Measurements from ENCODE around the gene PKN3. TPM values are rescaled to one million over a fixed set of nuclear protein-coding genes. Genes with fewer than 3 reads are reported as not detected.

PKN3 gene
- total and polyA plus RNA-seq, 2 of the 13 experiments (the other 11 are each of a cell fraction or from before 2014, with no cell fraction given), result 10.5 to 13.2 TPM

GRCh38 chr9:128765499-128765898, 63.2 kb downstream of the PKN3 start (continued):
- TF ChIP-seq PATZ1 (CRISPR knock-in tag; IDR thresholded peaks at IDR 0.05), result peak; percentile 58
- TF ChIP-seq, protein P1, sequence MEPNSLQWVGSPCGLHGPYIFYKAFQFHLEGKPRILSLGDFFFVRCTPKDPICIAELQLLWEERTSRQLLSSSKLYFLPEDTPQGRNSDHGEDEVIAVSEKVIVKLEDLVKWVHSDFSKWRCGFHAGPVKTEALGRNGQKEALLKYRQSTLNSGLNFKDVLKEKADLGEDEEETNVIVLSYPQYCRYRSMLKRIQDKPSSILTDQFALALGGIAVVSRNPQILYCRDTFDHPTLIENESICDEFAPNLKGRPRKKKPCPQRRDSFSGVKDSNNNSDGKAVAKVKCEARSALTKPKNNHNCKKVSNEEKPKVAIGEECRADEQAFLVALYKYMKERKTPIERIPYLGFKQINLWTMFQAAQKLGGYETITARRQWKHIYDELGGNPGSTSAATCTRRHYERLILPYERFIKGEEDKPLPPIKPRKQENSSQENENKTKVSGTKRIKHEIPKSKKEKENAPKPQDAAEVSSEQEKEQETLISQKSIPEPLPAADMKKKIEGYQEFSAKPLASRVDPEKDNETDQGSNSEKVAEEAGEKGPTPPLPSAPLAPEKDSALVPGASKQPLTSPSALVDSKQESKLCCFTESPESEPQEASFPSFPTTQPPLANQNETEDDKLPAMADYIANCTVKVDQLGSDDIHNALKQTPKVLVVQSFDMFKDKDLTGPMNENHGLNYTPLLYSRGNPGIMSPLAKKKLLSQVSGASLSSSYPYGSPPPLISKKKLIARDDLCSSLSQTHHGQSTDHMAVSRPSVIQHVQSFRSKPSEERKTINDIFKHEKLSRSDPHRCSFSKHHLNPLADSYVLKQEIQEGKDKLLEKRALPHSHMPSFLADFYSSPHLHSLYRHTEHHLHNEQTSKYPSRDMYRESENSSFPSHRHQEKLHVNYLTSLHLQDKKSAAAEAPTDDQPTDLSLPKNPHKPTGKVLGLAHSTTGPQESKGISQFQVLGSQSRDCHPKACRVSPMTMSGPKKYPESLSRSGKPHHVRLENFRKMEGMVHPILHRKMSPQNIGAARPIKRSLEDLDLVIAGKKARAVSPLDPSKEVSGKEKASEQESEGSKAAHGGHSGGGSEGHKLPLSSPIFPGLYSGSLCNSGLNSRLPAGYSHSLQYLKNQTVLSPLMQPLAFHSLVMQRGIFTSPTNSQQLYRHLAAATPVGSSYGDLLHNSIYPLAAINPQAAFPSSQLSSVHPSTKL (CRISPR knock-in tag; IDR thresholded peaks at IDR 0.05), result 0 out of 2 replicates have a peak, but pooled peaks have one; percentile 21
- TF ChIP-seq RFX1 (IDR thresholded peaks at IDR 0.05), result no peak
- no peak for TF ChIP-seq SMAD3 (CRISPR knock-in tag; IDR thresholded peaks at IDR 0.05)

DNA sequence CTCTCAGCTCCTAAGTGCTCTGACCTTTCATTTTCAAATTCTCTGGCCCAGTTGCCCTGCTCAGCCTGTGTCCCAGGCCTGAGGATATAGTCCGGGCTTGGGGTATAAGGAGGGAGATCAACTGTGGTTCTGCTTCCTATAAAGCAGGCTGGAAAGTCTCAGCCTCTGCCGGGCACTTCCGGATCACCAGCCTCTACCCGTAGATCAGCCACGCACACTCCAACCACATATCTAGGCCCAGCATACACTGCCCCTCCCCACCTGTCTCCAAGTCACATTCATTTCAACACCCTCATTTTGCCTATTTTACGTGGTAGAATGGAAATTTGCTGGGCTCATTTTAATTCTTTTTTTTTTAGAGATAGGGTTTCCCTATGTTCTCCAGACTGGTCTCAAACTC, 66.3 kb downstream of the PKN3 start:
- H3K36me3 ChIP-seq (replicated peaks in 1 of 2; ENCODE audit: control insufficient read depth in 1 of 2, insufficient read depth in 2 of 2, low read length in 2 of 2), result no peaks in the 10 kb centered on the region
- no peaks in the 10 kb centered on the region for H4K20me1 ChIP-seq (ENCODE audit: insufficient read depth, low read length)
- DNase-seq (ENCODE audit: low spot score) (no peak), FAIRE-seq (no peak), ATAC-seq (no peak)
- BruUV-seq (replicated peaks), result no TSS peak
- in situ Hi-C loops (cut with HindIII; ENCODE audit: extremely low pct_ligation_motif_present, low pct_unique_long_range_greater_than_20kb), result no loop called here
- H3K4me2 ChIP-seq (ENCODE audit: low read depth, low read length), result no peak overlapping the region
- H3K9ac ChIP-seq (ENCODE audit: insufficient read depth, low read depth, low read length), result no peak overlapping the region
- no peak overlapping the region for H3K27ac ChIP-seq (ENCODE audit: extremely low read length, insufficient read depth, low read length)
- H3K4me3 ChIP-seq (replicated peaks in 1 of 3; ENCODE audit: insufficient read depth in 1 of 3, low read depth in 2 of 3, low read length in 3 of 3), result no peak overlapping the region
- ChIA-PET POLR2A (no interaction called here), CTCF (ENCODE audit: low intra/inter-chr PET ratio, low total read pairs) (no interaction called here)
- 96% methylated on average over 6 of the region's 6 CpGs for WGBS (ENCODE audit: low lambda C conversion rate)
- H3K79me2 ChIP-seq (ENCODE audit: insufficient read depth, low read length), result peaks cover 16% of the 10 kb centered on the region
- H3K4me1 ChIP-seq (ENCODE audit: insufficient read depth, low read length), result peaks cover 44% of the 10 kb centered on the region
- H3K27me3 ChIP-seq (ENCODE audit: control insufficient read depth in 1 of 2, insufficient read depth in 2 of 2, low read length in 2 of 2), result no peaks in the 10 kb centered on the region; a peak in 1 of 5 replicates
- H2AFZ ChIP-seq (ENCODE audit: low read length), result no peak overlapping the region
- intact Hi-C loops (cut with micrococcal nuclease; ENCODE audit: unreplicated experiment), result no loop called here
- H3K9me3 ChIP-seq (ENCODE audit: low read length), result no peaks in the 10 kb centered on the region
- TF ChIP-seq CBFB (CRISPR knock-in tag; IDR thresholded peaks at IDR 0.05) (no peak), MEIS2 (CRISPR knock-in tag; IDR thresholded peaks at IDR 0.05) (no peak), ZNF644 (CRISPR knock-in tag; IDR thresholded peaks at IDR 0.05; ENCODE audit: low read depth) (no peak), ZFP62 (CRISPR knock-in tag; IDR thresholded peaks at IDR 0.05) (no peak), ZFP90 (CRISPR knock-in tag; IDR thresholded peaks at IDR 0.05; ENCODE audit: borderline replicate concordance) (no peak), SRF (IDR thresholded peaks at IDR 0.05; ENCODE audit: low read depth, low read length) (no peak), ZNF10 (CRISPR knock-in tag; IDR thresholded peaks at IDR 0.05; ENCODE audit: borderline replicate concordance, low read depth) (no peak), ZNF768 (CRISPR knock-in tag; IDR thresholded peaks at IDR 0.05) (no peak), ZMAT5 (CRISPR knock-in tag; IDR thresholded peaks at IDR 0.05; ENCODE audit: borderline replicate concordance, low read depth) (no peak), ZNF792 (CRISPR knock-in tag; IDR thresholded peaks at IDR 0.05) (no peak), NFYB (CRISPR knock-in tag; IDR thresholded peaks at IDR 0.05) (no peak), CHCHD3 (CRISPR knock-in tag; IDR thresholded peaks at IDR 0.05) (no peak), ZNF460 (CRISPR knock-in tag; IDR thresholded peaks at IDR 0.05; ENCODE audit: borderline replicate concordance) (no peak), PLRG1 (conservative IDR thresholded peaks at IDR 0.05) (no peak), ARNTL (CRISPR knock-in tag; IDR thresholded peaks at IDR 0.05) (no peak)
